Glutamatergic neuron (in vitro differentiated cells): ENCODE measurements around the gene IRF4. TPM values are rescaled to one million over a fixed set of nuclear protein-coding genes. Genes with fewer than 3 reads are reported as not detected.

ENCODE experiments used
- DNase-seq: peaks from one replicate; pipeline ENCODE4 v3.0.0; 2022
- H3K27ac Mint-ChIP-seq: one replicate; pipeline ENCODE4 v1.8.0; 2020; ENCODE audit warnings: mild to moderate bottlenecking, mixed read lengths, inconsistent platforms; ENCODE audit not compliant: unreplicated experiment
- H3K27me3 Mint-ChIP-seq: one replicate; pipeline ENCODE4 v1.8.0; 2020; ENCODE audit warnings: mild to moderate bottlenecking, moderate library complexity, mixed read lengths, inconsistent platforms; ENCODE audit not compliant: unreplicated experiment
- H3K36me3 Mint-ChIP-seq: one replicate; pipeline ENCODE4 v1.8.0; 2020; ENCODE audit warnings: mild to moderate bottlenecking, mixed read lengths, inconsistent platforms; ENCODE audit not compliant: unreplicated experiment
- H3K4me1 Mint-ChIP-seq: one replicate; pipeline ENCODE4 v1.8.0; 2020; ENCODE audit warnings: mild to moderate bottlenecking, low read depth, mixed read lengths, inconsistent platforms; ENCODE audit not compliant: unreplicated experiment
- H3K4me3 Mint-ChIP-seq: one replicate; pipeline ENCODE4 v1.8.0; 2020; ENCODE audit warnings: mild to moderate bottlenecking, mixed read lengths, inconsistent platforms; ENCODE audit not compliant: unreplicated experiment
- H3K9me3 Mint-ChIP-seq: one replicate; pipeline ENCODE4 v1.8.0; 2020; ENCODE audit warnings: mild to moderate bottlenecking, moderate library complexity, mixed read lengths, inconsistent platforms; ENCODE audit not compliant: unreplicated experiment
- total RNA-seq: library from RNA; stranded (reverse); fragmentation: NEBNext Ultra II Directional; extraction: Animal tissue kit (Norgen Biotek cat#: 25700); gene quantifications from one replicate; pipeline ENCODE4 v1.2.1, GENCODE V29; 2021; ENCODE audit not compliant: unreplicated experiment
- TF ChIP-seq, protein P1 (sequence below): fragments of 200-600 bp; sonication (generic); IDR thresholded peaks from one replicate; pipeline ENCODE4 v1.5.0; 2021; ENCODE audit not compliant: partially characterized antibody, unreplicated experiment

The IRF4 gene
- total RNA-seq, 1 donor from 2014 or later = 0.37 TPM

DNA sequence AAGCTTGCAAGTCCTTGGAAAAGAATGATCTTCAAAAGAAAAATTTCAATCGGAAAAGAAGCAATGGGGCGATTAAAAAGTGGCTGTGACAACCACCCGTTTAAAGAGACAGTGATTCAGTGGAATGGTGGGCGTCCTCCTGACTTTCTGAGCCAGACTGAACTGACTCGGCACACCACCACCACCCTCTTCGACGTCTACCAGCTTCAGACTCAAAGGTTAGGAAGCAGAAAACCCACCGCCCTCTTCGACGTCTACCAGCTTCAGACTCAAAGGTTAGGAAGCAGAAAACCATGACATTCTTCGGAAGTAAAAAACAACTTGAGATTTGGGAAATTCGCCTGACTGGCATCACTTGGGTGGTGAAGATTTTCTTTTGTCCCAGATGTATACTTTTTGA is 28.3 kb upstream of the IRF4 start:
- TF ChIP-seq, protein P1, sequence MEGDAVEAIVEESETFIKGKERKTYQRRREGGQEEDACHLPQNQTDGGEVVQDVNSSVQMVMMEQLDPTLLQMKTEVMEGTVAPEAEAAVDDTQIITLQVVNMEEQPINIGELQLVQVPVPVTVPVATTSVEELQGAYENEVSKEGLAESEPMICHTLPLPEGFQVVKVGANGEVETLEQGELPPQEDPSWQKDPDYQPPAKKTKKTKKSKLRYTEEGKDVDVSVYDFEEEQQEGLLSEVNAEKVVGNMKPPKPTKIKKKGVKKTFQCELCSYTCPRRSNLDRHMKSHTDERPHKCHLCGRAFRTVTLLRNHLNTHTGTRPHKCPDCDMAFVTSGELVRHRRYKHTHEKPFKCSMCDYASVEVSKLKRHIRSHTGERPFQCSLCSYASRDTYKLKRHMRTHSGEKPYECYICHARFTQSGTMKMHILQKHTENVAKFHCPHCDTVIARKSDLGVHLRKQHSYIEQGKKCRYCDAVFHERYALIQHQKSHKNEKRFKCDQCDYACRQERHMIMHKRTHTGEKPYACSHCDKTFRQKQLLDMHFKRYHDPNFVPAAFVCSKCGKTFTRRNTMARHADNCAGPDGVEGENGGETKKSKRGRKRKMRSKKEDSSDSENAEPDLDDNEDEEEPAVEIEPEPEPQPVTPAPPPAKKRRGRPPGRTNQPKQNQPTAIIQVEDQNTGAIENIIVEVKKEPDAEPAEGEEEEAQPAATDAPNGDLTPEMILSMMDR = no peak
- no peak overlapping the region for H3K4me3 Mint-ChIP-seq
- H3K9me3 Mint-ChIP-seq = peaks cover 27% of the 10 kb centered on the region
- H3K27me3 Mint-ChIP-seq = peaks cover 22% of the 10 kb centered on the region
- DNase-seq = no peak
- H3K4me1 Mint-ChIP-seq = no peaks in the 10 kb centered on the region
- no peak overlapping the region for H3K27ac Mint-ChIP-seq
- peaks cover 36% of the 10 kb centered on the region for H3K36me3 Mint-ChIP-seq

DNA sequence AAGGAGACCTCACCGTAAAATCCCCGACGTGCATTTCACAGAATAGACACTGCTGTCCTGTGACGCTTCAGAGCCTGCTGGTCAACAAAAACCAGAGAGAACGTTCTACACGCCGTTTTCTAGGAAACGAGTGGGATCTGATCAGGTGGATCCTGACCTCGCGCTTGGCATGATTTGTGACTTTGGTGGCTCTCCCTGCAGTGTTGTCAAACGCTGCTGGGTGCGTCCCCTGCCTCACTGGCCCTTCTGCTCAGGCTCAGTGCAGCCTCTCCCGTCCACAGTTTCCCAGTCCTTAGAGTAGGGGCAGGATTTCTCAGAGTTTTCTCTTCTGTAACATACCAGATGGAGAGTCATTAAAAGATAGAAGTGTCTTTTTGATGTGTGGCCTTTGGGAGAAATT is 27.6 kb upstream of the IRF4 start:
- no peak overlapping the region for H3K27ac Mint-ChIP-seq
- H3K9me3 Mint-ChIP-seq = peaks cover 27% of the 10 kb centered on the region
- H3K27me3 Mint-ChIP-seq = peaks cover 20% of the 10 kb centered on the region
- no peaks in the 10 kb centered on the region for H3K4me1 Mint-ChIP-seq
- no peak overlapping the region for H3K4me3 Mint-ChIP-seq
- TF ChIP-seq, protein P1 = no peak
- no peak for DNase-seq
- H3K36me3 Mint-ChIP-seq = peaks cover 36% of the 10 kb centered on the region

DNA sequence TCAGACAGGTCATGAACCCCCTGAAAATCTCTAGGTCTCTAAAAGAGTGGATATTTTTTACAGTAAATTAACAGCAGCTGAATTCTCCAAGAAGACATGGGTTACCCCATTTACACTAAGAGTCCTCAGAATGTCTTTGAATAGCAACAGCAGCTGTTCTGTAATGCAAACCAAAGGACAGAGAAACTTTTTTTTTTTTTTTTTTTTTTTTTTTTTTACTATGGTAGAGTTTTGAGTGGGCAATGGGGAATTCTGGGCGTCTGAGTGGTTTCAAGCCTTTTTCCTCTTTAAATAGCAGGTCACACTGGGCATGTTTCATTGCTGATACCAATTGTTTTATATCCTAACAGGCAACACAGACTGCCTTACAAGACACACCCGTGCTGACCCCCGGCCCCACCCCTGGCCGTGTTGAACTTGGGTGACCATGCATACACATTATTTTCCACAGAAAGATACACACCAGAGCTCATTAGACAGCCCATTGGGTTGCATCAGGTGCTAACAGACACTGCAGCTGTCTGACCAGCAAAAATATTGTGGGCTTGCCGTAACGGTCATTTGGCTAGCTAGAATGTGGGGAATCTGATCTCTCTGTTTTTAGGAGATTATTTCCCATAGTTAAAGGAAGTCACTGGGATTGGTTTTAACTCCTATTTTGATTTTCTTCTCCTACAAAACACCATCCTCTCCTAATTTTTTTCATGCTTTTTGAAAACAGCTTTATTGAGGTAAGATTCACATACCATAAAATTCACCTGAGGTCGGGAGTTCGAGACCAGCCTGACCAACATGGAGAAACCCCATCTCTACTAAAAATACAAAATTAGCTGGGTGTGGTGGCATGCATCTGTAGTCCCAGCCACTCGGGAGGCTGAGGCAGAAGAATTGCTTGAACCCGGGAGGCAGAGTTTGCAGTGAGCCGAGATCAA is 26.7 kb upstream of the IRF4 start:
- Mint-ChIP-seq H3K9me3 (peaks cover 31% of the 10 kb centered on the region), H3K4me3 (no peak overlapping the region), H3K27ac (no peak overlapping the region), H3K36me3 (peaks cover 40% of the 10 kb centered on the region), H3K4me1 (no peaks in the 10 kb centered on the region), H3K27me3 (peaks cover 23% of the 10 kb centered on the region)
- no peak for DNase-seq
- TF ChIP-seq, protein P1 = no peak

DNA sequence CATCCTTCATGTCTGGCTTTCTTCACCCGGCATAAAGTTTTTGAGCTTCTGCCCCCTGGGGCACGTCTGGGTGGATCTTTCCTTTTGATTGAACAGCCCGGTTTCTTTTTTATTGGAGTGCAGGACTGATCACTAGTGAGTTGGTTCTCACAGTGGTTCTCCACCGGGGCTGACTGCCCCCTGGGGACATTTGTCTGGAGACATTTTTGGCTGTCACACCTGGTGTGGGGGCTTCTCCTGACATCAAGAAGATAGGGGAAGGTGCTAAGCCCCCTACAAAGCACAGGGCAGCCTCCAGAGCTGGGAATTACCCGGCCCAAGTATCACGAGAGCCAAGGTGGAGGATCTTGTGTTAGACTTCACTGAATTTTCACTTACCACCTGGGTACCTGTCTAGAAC is 25.7 kb upstream of the IRF4 start:
- Mint-ChIP-seq H3K27ac (no peak overlapping the region), H3K36me3 (peaks cover 47% of the 10 kb centered on the region), H3K4me3 (no peak overlapping the region), H3K9me3 (peaks cover 36% of the 10 kb centered on the region), H3K27me3 (peaks cover 30% of the 10 kb centered on the region), H3K4me1 (no peaks in the 10 kb centered on the region)
- TF ChIP-seq, protein P1 = no peak
- DNase-seq = no peak
